HG02981 (cell line): ENCODE data around the gene GALR3.
"Not testable (repeated sequence)": the region's sequence is repeated elsewhere in the genome, so short reads cannot be mapped to it uniquely, and the experiment has no call there.

Experiments
- ATAC-seq: cut with Tn5 transposase; IDR thresholded peaks from one replicate; pipeline ENCODE4 v1.9.1; 2021; ENCODE audit warnings: mild to moderate bottlenecking, moderate library complexity; ENCODE audit not compliant: unreplicated experiment

GALR3 gene, protein sequence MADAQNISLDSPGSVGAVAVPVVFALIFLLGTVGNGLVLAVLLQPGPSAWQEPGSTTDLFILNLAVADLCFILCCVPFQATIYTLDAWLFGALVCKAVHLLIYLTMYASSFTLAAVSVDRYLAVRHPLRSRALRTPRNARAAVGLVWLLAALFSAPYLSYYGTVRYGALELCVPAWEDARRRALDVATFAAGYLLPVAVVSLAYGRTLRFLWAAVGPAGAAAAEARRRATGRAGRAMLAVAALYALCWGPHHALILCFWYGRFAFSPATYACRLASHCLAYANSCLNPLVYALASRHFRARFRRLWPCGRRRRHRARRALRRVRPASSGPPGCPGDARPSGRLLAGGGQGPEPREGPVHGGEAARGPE

DNA sequence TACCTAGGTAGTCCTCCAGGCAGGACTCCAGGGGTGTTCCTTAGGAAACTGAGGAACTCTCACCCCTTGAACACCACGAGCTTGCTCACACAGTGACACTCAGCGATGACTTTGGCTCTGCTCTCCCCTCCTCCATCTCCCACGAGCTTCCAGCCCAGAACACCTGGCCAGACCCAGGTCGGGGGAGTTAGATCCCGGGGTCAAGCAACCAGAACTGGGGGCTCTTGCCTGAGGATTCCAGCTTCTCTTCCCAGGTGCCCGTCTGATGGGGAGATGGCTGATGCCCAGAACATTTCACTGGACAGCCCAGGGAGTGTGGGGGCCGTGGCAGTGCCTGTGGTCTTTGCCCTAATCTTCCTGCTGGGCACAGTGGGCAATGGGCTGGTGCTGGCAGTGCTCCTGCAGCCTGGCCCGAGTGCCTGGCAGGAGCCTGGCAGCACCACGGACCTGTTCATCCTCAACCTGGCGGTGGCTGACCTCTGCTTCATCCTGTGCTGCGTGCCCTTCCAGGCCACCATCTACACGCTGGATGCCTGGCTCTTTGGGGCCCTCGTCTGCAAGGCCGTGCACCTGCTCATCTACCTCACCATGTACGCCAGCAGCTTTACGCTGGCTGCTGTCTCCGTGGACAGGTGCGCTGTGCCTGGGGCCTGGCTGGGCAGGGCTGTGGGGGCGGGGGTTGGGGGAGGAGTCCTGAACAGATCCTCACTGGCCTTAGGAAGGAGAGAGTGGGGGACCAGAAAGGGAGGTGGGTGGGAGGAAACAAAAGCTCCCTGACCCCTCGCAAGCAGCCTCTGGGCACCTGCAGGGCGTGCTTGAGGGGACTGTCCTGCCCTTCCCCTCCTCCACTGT, at the start of gene GALR3:
TSS of gene GALR3 (plus strand) at position 249 of the 852 bp plus-strand sequence. CDS start at position 274, 25 bp downstream.
- ATAC-seq: no peak

DNA sequence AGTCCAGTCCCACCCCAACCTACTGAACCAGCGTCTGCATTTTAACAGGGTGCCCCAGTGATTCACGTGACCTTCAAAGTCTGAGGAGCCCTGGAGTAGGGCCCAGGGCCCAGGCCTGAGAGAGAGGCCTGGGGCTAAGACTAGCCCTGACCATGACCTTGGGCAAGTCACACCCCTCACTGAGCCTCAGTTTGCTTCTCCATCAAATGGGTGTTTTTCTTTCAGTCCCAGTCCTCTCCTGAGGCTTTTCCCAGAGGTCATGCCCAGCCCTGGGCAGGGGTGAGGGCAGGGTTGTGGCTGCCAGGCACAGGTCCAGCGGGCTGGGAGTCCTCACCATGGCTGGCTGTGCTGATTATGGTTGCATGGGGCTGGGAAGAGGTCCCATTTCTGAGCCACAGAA, 48.5 kb upstream of the GALR3 start:
- ATAC-seq: no peak

DNA sequence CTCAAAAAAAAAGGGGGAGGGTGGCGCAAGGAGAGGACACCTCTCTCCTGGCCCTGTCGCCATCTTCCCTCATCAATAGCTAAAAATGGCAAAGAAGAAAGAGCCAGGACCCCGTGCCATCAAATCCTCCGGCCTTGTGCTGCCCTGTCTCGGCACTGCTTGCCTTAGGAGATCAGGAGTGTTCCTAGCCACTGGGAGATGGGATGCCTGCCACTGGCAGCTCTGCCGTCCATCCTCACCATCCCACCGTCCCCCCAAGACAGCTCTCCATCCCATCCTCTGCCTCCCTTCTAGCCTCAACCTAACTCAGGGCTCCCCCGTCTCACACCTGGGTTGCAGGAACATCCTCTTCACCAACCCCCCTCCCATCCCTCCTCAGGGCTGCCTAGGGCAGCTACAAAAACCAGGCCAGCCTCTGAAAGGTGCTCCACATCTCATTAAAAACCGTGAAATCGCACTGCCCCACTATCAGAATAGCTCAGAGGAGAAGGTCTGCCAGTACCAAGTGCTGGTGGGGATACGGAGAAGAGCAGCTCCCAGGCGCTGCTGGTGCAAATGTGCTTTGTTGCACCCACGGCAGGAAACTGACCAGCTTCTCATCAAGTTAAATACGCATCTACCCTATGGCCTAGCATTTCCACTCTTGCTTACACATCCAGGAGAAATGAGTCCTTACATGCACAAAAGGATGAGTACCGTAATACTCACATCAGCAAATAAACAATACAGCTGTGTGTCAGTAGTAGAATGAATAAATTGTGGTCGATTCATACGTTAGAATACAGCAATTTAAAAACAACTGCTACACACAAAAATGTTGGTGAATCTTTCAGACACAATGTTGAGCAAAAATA, 47.2 kb upstream of the GALR3 start:
- ATAC-seq: no peak

DNA sequence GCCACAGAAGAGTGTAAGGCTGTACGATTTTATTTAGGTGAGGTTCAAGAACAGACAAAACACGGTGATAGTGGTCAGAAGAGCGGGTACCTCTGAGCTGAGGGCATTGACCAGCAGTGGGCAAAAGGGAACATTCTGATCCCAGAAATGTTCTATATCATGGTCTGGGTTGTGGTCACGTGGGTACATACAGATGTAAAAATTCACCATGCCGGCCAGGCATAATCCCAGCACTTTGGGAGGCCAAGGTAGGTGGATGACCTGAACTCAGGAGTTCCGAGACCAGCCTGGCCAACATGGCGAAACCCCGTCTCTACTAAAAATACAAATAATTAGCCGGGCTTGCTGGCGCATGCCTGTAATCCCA, 46.6 kb upstream of the GALR3 start:
- ATAC-seq: no peak

DNA sequence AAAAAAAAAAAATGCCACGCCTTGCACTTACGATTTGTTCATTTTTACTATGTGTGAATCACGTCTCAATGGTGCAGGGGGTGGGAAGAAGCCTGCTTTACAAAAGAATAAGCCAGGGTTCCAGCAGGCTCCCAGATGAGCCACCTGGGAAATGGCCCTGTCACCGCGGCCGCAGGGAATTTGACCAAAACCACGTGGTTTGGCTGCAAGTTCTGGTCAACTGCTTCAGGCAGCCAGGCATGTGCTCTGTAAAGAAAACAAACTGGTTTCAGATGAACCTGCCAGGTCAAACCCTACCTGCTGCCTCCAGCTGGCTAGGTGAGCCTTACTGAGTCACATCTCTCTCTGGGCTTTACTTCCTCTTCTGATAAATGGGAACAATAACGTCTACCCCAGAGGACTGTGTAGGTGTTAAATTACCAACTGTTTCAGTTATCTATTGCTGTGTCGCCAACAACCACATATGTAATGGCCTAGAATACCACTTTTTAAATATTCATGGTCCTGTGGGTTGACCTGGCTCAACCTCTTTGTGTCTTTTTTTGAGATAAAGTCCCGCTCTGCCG, 46.0 kb upstream of the GALR3 start:
- no peak for ATAC-seq

DNA sequence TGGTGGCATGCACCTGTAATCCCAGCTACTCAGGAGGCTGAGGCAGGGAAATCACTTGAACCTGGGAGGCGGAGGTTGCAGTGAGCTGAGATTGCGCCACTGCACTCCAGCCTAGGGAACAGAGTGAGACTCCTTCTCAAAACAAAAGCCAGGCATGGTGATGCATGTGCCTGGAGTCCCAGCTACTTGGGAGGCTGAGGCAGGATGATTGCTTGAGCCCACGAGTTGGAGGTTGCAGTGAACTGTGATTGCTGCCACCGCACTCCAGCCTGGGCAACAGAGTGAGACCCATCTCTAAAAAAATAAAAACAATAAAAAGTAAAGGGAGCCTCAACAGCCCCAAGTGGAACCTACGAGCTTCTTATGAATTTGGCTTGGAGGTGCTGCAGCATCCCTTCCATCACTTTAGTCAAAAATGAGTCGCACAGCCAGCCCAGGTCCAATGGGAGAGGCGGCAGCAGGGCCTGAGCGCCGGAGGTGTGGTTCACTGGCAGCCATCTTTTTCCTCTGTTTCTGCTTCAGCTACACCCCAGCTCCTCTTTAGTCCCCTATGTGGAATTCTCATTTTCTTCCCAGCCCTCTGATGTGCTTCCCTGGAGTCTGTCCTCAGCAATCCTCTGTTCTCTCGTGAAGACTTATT, 44.7 kb upstream of the GALR3 start:
- no peak for ATAC-seq

DNA sequence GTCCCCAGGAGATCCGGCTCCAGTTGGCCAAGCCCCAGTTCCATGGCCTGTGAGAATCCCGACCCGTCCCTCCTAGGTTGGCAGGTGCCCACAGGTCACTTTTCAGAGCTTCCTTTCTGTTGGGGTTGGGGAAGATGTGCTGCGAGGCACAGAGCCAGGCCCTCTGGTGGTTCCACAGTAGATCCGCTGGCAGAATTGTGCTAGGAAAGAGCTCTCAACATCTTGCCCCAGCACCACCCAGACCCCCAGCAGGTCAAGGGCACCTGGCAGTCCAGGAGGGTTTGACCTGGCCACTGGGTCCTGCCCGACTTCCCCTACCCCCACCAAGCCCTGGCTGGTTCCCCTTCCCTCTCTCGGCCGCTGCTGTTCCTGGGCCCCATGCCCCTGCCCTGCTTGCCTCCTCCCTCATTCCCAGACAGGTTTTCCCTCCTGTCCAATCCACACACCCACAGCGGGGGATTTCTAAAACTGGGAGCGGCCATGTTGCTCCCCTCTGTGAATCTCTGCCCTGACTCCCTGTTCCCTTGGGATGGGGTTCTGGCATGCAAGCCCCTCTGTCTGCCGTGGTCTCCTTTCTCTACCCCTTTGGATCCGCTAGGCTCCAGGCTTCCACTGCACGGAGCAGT, 41.6 kb upstream of the GALR3 start:
- no peak for ATAC-seq

DNA sequence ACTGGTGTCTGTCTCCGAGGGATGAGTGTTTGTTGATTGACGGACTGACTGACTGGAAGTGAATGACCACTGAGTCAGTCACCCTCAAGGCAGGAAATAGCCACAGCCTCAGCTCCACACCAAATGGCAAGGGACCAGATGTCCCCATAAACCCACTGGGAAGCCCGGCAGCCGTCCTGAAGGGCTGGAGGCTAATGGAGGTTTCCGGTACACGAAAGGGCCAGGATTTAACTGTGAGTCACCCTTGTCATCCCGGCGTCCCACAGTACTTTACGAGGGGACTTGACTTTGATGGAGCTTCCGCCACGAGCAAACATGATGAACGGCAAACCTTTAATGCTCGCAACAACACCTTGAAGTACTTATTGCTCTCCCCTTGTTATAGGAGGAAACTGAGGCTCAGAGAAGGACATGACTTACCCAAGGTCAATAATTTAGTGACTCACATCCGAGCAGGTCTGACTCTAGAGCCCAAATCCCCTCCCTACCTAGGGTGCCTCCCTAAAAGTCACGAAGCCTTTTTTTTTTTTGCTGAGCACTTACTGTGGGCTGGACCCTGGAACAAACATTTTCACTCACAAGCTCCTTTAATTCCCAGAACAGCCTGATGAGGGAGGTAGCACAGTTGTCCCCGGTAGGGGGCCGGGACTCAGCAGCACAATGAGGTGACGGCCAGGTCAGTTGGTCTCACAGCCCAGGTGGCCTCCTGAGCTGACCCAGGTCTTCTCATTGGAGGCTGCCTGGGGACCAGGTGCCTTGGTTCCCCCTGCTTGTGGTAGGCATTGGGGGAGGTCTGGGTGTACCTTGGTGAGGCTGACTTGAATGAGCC, 40.6 kb upstream of the GALR3 start:
- ATAC-seq: no peak

DNA sequence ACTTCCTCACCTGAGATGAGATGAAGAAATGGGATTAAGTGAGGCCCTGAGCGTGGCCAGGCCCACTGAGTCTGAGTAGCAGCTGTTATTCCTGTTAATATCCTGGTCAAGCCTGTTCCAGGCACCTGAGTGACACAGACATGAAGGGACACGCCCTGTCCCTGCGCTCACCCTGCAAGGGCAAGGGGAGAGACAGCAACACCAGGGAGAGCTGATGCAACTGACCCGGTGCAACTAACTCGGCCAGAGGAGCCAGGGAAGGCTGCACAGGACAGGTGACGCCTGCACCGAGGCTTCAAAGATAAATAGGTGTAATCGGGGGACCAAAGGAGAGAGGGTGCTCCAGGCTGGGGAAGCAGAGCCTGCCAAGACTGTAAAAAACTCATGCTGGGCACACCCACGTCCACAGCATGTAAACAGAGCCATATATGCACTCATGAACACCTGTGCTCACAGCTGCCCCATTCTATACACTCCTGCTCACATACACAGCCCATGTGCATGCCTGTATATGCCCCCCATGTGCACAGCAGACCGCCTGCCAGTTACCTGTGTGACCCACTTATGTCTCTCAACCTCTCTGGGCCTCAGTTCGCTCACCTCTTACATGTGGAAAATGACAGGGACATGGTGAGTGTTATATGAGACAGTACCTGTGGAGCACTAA, 38.2 kb upstream of the GALR3 start:
- ATAC-seq: no peak

DNA sequence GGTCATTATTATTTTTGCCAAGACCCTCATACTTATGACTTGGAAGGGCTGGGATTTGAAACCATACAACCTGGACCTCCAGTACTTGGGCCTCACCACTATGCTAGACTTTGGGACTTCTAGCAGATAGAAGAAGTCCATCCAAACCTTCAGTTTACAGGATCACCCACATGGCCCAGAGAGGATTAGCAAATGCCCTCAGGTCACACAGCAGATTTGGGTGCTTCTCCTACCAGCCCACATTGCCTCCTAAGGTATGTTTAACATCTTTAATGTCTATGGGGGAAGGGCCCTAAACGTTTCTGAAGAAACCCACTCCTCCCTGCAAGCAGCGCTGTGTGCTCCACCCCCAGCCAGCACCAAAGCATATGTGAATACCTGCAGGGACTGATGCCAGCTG, 32.9 kb upstream of the GALR3 start:
- no peak for ATAC-seq

DNA sequence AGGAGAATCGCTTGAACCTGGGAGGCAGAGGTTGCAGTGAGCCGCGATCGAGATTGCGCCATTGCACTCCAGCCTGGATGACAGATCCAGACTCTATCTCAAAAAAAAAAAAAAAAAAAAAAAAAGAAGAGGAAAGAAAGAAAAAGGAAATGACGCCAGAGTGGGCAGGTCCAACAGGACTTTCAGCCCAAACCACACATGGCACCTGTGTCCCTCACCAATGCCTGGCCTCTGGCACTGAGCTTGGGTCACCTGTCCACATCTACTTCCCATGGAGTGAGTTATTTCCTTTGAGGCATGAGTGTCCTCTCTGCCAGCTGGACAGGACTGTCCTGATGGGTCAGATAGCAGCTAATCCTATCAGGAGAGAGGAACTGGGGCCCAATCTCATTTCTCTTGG, 30.7 kb upstream of the GALR3 start:
- ATAC-seq: no peak

DNA sequence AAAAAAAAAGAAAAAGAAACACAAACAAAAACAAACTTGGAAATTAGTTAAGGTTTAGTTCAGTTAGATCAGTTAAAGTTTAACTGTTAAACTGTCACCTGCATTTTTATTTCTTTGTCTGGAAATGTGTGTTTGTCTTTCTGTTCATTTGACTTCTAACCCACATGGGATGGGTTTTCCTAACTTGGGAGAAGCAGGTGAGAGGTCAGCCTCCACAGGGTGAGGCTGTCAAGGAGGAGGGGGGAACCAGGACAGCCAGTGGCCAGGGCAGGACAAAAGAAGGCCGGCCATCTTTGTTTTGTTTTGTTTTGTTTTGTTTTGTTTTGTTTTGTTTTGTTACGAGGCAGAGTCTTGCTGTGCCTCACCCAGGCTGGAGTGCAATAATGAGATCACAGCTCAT, 28.8 kb upstream of the GALR3 start:
- no peak for ATAC-seq

DNA sequence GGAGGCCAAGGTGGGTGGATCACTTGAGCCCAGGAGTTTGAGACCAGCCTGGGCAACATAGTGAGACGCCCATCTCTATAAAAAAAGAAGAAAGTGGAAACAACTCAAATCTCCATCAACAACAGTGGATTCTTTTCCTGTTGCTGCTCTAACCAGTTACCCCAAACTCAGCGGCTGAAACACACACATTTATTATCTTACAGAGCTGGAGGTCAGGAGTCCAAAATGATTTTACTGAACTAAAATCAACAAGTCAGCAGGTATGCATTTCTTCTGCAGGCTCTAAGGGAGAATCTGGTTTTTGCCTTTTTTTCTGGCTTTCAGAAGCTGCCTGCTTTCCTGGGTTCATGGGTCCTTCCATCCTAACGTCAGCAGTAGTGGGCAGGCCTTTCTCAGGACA, 27.1 kb upstream of the GALR3 start:
- no peak for ATAC-seq

DNA sequence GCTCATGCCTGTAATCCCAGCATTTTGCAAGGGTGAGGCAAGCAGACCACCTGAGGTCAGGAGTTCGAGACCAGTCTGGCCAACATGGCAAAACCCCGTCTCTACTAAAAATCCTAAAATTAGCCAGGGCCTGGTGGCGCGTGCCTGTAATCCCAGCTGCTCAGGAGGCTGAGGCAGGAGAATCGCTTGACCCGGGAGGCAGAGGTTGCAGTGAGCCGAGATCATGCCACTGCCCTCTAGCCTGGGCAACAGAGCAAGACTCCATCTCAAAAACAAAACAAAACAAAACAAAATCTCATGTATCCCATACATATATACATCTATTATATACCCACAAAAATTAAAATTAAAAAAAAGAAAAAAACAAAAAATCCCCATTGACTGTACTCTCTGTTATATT, 25.9 kb upstream of the GALR3 start:
- not testable (repeated sequence) for ATAC-seq

DNA sequence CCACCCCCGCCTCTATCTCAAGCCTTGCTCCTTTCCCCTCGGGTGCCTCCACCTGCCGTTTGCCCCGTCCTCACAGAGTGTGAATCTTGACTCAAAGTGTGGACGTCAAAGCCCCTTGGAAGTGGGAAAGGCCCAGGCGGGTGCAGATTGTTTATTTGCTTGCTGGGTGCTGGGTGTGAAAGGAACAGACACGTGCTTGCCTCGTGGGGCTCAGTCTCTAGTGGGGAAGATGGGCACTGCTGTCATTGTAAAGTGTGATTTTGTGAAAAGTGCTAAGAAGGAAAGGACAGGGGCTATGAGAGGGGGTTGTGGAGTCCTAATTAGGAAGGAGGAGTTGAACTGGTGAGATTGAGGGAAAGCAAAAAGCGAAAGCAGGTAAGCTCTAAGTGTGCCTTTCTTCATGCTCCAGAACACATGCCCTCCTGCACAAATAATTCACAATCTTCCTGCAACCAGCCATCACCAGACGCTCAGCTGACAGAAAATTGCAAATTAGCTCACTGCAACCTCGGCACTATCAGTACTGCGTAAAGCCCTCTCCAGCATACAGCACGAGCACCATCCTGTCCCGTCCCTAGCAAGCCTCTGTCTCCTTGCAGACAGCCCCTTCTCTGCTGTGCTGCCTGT, 25.2 kb upstream of the GALR3 start:
- no peak for ATAC-seq

DNA sequence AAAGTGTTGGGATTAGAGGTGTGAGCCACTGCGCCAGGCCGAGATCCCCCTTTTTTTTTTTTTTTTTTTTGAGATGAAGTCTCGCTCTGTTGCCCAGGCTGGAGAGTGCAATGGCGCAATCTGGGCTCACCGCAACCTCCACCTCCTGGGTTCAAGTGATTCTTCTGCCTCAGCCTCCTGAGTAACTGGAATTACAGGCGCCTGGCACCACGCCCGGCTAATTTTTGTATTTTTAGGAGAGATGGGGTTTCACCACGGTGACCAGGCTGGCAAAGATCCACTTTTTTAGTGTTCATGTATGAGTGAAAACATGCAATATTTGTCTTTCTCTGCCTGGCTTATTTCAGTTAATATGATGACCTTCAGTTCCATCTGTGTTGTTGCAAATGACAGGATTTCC, 23.2 kb upstream of the GALR3 start:
- not testable (repeated sequence) for ATAC-seq

DNA sequence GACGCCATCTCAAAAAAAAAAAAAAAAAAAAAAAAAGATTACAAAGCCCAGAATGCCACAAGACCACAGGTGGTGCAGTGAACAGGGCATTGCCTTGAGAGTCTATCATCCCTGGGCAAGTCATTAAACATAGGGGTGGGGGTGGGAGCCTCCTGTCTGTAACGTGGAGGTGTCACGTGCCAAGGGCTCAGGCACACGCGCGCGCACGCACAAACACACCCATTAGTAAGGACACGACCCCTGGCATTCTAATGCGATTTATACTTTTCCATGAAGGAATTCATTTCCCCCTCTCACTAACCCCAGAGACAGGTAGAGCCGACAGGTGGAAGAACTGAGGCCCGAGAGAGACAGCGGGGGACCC, 21.3 kb upstream of the GALR3 start:
- no peak for ATAC-seq
